ENCODE data around the gene CCDC27. TPM values are rescaled to one million over a fixed set of nuclear protein-coding genes. Genes with fewer than 3 reads are reported as not detected.

CCDC27 gene
- total RNA-seq, 1 donor from 2014 or later, result not detected

- H3K9me3 ChIP-seq (ENCODE audit: insufficient read depth, low read depth, low read length), result no peaks in the 10 kb centered on the region
- H3K27ac ChIP-seq (ENCODE audit: low read depth, low read length), result no peak overlapping the region
- Mint-ChIP-seq H3K9me3 (ENCODE audit: unreplicated experiment) (no peaks in the 10 kb centered on the region), H3K4me1 (ENCODE audit: low read depth, unreplicated experiment) (no peaks in the 10 kb centered on the region), H3K27me3 (ENCODE audit: low read depth, unreplicated experiment) (peaks cover 7% of the 10 kb centered on the region), H3K36me3 (ENCODE audit: low read depth, unreplicated experiment) (peaks cover 5% of the 10 kb centered on the region), H3K4me3 (ENCODE audit: unreplicated experiment) (peak overlapping the region; percentile 90), H3K27ac (ENCODE audit: unreplicated experiment) (peak overlapping the region; percentile 58)
- FAIRE-seq, result no peak
- peak overlapping the region; percentile 75 for H2AFZ ChIP-seq (ENCODE audit: low read depth, low read length)
- H4K20me1 ChIP-seq (ENCODE audit: insufficient read depth, low read length), result peaks cover 22% of the 10 kb centered on the region
- peaks cover 11% of the 10 kb centered on the region for H3K27me3 ChIP-seq (ENCODE audit: insufficient read depth, low read length)
- H3K4me3 ChIP-seq (ENCODE audit: insufficient read depth, low read depth, low read length), result peak overlapping the region; percentile 63
- no peaks in the 10 kb centered on the region for H3K36me3 ChIP-seq (ENCODE audit: insufficient read depth, low read length)
- H3K9ac ChIP-seq (ENCODE audit: low read length), result peak overlapping the region; percentile 77
- DNase-seq (ENCODE audit: low read depth), result no peak
- TF ChIP-seq, protein P1, sequence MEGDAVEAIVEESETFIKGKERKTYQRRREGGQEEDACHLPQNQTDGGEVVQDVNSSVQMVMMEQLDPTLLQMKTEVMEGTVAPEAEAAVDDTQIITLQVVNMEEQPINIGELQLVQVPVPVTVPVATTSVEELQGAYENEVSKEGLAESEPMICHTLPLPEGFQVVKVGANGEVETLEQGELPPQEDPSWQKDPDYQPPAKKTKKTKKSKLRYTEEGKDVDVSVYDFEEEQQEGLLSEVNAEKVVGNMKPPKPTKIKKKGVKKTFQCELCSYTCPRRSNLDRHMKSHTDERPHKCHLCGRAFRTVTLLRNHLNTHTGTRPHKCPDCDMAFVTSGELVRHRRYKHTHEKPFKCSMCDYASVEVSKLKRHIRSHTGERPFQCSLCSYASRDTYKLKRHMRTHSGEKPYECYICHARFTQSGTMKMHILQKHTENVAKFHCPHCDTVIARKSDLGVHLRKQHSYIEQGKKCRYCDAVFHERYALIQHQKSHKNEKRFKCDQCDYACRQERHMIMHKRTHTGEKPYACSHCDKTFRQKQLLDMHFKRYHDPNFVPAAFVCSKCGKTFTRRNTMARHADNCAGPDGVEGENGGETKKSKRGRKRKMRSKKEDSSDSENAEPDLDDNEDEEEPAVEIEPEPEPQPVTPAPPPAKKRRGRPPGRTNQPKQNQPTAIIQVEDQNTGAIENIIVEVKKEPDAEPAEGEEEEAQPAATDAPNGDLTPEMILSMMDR (IDR thresholded peaks at IDR 0.05; ENCODE audit: insufficient read depth, low read depth, low read length), result no peak
- TF ChIP-seq EZH2 (IDR thresholded peaks at IDR 0.05; ENCODE audit: insufficient read depth, low read length), result no peak
- H3K79me2 ChIP-seq (ENCODE audit: insufficient read depth, low read length), result peaks cover 3% of the 10 kb centered on the region
- peak overlapping the region; percentile 87 for H3K4me2 ChIP-seq (ENCODE audit: low read length)
- H3K4me1 ChIP-seq (ENCODE audit: insufficient read depth, low read length), result peaks cover 3% of the 10 kb centered on the region
Observed at GRCh38 chr1:3746389-3746829, 5.8 kb upstream of the CCDC27 start.

DNA sequence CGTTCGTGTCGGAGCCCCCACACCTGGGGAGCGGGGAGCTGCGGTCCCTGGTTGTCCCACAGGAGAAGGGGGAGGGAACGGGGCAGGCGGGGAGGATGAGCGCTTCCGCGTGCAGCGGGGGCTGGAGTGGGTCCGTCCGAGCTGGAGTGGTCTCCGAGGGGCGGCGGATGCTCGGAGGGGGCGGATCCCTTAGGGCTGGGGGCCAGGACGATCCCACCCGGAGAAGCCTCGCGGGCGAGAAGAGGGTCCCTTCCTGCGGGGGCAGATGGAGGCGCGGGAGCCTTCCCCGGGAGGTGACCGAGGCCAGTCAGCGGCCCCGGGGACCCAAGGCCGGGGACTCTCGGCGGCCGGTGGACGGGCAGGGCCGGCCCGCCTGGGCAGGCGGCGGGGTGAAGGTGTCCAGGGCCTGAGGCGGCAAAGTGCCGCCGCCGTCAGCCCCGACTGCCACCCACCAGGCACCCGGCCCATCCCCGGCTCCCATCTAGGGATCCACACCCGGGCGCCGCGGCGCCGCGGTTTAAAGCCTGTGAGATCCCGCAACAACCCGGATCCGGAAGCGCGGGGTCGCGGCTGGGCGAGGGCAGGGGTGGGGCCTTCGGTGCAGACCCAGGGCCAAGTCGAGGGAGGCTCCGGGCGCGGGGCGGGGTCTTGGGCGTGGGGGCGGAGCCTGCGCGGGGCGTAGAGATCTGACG is 5.3 kb upstream of the CCDC27 start:
- H3K36me3 ChIP-seq (ENCODE audit: insufficient read depth, low read length), result no peaks in the 10 kb centered on the region
- no peaks in the 10 kb centered on the region for H3K9me3 ChIP-seq (ENCODE audit: insufficient read depth, low read depth, low read length)
- peak overlapping the region; percentile 77 for H3K9ac ChIP-seq (ENCODE audit: low read length)
- H3K79me2 ChIP-seq (ENCODE audit: insufficient read depth, low read length), result peaks cover 3% of the 10 kb centered on the region
- no peak overlapping the region for H3K27ac Mint-ChIP-seq (ENCODE audit: unreplicated experiment)
- peaks cover 2% of the 10 kb centered on the region for H3K36me3 Mint-ChIP-seq (ENCODE audit: low read depth, unreplicated experiment)
- no peaks in the 10 kb centered on the region for H3K9me3 Mint-ChIP-seq (ENCODE audit: unreplicated experiment)
- H2AFZ ChIP-seq (ENCODE audit: low read depth, low read length), result peak overlapping the region; percentile 75
- H4K20me1 ChIP-seq (ENCODE audit: insufficient read depth, low read length), result peaks cover 22% of the 10 kb centered on the region
- TF ChIP-seq, protein P1 (IDR thresholded peaks at IDR 0.05; ENCODE audit: insufficient read depth, low read depth, low read length), result no peak
- TF ChIP-seq EZH2 (IDR thresholded peaks at IDR 0.05; ENCODE audit: insufficient read depth, low read length), result no peak
- peak; percentile 48 for DNase-seq (ENCODE audit: low read depth)
- peak overlapping the region; percentile 87 for H3K4me2 ChIP-seq (ENCODE audit: low read length)
- H3K4me3 Mint-ChIP-seq (ENCODE audit: unreplicated experiment), result peak overlapping the region; percentile 90
- FAIRE-seq, result no peak
- no peak overlapping the region for H3K27ac ChIP-seq (ENCODE audit: low read depth, low read length)
- peak overlapping the region; percentile 63 for H3K4me3 ChIP-seq (ENCODE audit: insufficient read depth, low read depth, low read length)
- peaks cover 11% of the 10 kb centered on the region for H3K27me3 ChIP-seq (ENCODE audit: insufficient read depth, low read length)
- peaks cover 8% of the 10 kb centered on the region for H3K27me3 Mint-ChIP-seq (ENCODE audit: low read depth, unreplicated experiment)
- no peaks in the 10 kb centered on the region for H3K4me1 Mint-ChIP-seq (ENCODE audit: low read depth, unreplicated experiment)
- peaks cover 3% of the 10 kb centered on the region for H3K4me1 ChIP-seq (ENCODE audit: insufficient read depth, low read length)

DNA sequence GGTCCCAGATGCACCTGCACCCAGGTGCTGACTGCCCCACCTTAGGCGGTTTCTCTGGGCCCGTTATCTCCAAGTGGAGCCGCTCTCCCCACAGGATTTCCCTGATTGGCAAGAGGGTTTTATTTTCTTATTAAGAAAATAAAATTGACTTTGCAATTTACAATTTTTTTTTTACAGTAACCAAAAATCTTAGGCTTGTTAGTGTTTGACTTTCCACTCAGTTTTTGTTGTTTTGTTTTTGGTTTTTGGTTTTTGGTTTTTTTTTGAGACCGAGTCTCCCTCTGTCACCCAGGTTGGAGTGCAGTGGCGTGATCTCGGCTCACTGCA is 4.8 kb upstream of the CCDC27 start:
- Histone ChIP-seq H3K4me3 (ENCODE audit: insufficient read depth, low read depth, low read length) (peak overlapping the region; percentile 63), H2AFZ (ENCODE audit: low read depth, low read length) (peak overlapping the region; percentile 75), H3K9me3 (ENCODE audit: insufficient read depth, low read depth, low read length) (no peaks in the 10 kb centered on the region), H3K4me1 (ENCODE audit: insufficient read depth, low read length) (peaks cover 3% of the 10 kb centered on the region), H3K36me3 (ENCODE audit: insufficient read depth, low read length) (no peaks in the 10 kb centered on the region), H4K20me1 (ENCODE audit: insufficient read depth, low read length) (peaks cover 22% of the 10 kb centered on the region), H3K9ac (ENCODE audit: low read length) (peak overlapping the region; percentile 77), H3K27me3 (ENCODE audit: insufficient read depth, low read length) (peaks cover 11% of the 10 kb centered on the region), H3K27ac (ENCODE audit: low read depth, low read length) (no peak overlapping the region), H3K4me2 (ENCODE audit: low read length) (peak overlapping the region; percentile 87), H3K79me2 (ENCODE audit: insufficient read depth, low read length) (peaks cover 3% of the 10 kb centered on the region)
- TF ChIP-seq, protein P1 (IDR thresholded peaks at IDR 0.05; ENCODE audit: insufficient read depth, low read depth, low read length), result no peak
- TF ChIP-seq EZH2 (IDR thresholded peaks at IDR 0.05; ENCODE audit: insufficient read depth, low read length), result no peak
- H3K9me3 Mint-ChIP-seq (ENCODE audit: unreplicated experiment), result no peaks in the 10 kb centered on the region
- no peaks in the 10 kb centered on the region for H3K4me1 Mint-ChIP-seq (ENCODE audit: low read depth, unreplicated experiment)
- no peak for FAIRE-seq
- peaks cover 2% of the 10 kb centered on the region for H3K36me3 Mint-ChIP-seq (ENCODE audit: low read depth, unreplicated experiment)
- H3K27me3 Mint-ChIP-seq (ENCODE audit: low read depth, unreplicated experiment), result peaks cover 12% of the 10 kb centered on the region
- peak overlapping the region; percentile 81 for H3K4me3 Mint-ChIP-seq (ENCODE audit: unreplicated experiment)
- DNase-seq (ENCODE audit: low read depth), result no peak
- H3K27ac Mint-ChIP-seq (ENCODE audit: unreplicated experiment), result peak overlapping the region; percentile 34
